Measurements from ENCODE around the gene SEPTIN2.
A peak's percentile ranks its signal among the peaks of the same experiment; 100 is the strongest.
"Not testable (repeated sequence)": the region's sequence is repeated elsewhere in the genome, so short reads cannot be mapped to it uniquely, and the experiment has no call there.

SEPTIN2 gene

GRCh38 chr2:241279413-241279812 lies 36.3 kb upstream of the SEPTIN2 start:
- no peak overlapping the region for H3K4me3 Mint-ChIP-seq
- peaks cover 7% of the 10 kb centered on the region for H3K36me3 Mint-ChIP-seq
- H3K27ac Mint-ChIP-seq: no peak overlapping the region
- no peaks in the 10 kb centered on the region for H3K9me3 Mint-ChIP-seq
- H3K27me3 Mint-ChIP-seq: no peaks in the 10 kb centered on the region
- H3K4me1 Mint-ChIP-seq: peaks cover 49% of the 10 kb centered on the region

GRCh38 chr2:241279828-241280227 lies 35.9 kb upstream of the SEPTIN2 start:
- no peaks in the 10 kb centered on the region for H3K9me3 Mint-ChIP-seq
- H3K27me3 Mint-ChIP-seq: no peaks in the 10 kb centered on the region
- peaks cover 6% of the 10 kb centered on the region for H3K36me3 Mint-ChIP-seq
- H3K27ac Mint-ChIP-seq: no peak overlapping the region
- H3K4me3 Mint-ChIP-seq: no peak overlapping the region
- H3K4me1 Mint-ChIP-seq: peaks cover 48% of the 10 kb centered on the region

DNA sequence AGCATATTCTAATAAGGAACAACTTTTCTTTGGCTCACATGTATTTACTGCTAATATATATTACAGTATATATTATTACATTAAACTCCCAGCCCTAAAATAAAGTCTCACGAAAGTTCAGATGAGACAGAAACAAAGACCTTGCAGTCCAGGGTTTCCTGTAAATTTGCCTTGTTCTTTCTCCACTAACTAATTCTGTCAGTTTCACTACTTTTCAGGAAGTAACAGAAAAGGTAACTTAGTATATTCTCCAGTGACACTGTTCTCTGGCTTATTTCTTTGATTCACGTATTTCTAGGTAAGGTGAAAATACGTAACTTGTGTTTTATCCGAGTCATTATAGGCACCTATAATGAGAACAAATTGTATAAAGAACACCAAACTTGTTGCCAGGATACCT lies 35.4 kb upstream of the SEPTIN2 start:
- Mint-ChIP-seq H3K27ac (no peak overlapping the region), H3K4me1 (peaks cover 50% of the 10 kb centered on the region), H3K27me3 (no peaks in the 10 kb centered on the region), H3K4me3 (no peak overlapping the region), H3K9me3 (no peaks in the 10 kb centered on the region), H3K36me3 (peaks cover 4% of the 10 kb centered on the region)

DNA sequence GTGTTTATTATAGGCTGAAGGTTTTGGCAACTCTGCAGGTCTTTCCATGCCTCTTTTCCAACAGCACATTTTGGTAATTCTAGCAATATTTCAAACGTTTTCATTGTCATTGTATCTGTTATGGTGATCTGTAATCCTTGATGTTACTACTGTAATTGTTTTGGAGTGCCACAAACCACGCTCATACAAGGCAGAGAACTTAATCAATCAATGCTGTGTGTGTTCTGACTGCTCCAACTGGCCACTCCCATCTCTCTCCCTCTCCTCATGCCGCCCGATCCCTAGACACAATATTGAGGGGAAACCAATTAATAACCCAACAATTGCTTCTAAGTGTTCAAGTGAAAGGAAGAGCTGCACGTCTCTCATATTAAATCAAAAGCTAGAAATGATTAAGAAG lies 33.2 kb upstream of the SEPTIN2 start:
- H3K4me3 Mint-ChIP-seq: no peak overlapping the region
- no peaks in the 10 kb centered on the region for H3K9me3 Mint-ChIP-seq
- H3K4me1 Mint-ChIP-seq: peaks cover 53% of the 10 kb centered on the region
- no peaks in the 10 kb centered on the region for H3K27me3 Mint-ChIP-seq
- no peaks in the 10 kb centered on the region for H3K36me3 Mint-ChIP-seq
- peak overlapping the region; percentile 43 for H3K27ac Mint-ChIP-seq

DNA sequence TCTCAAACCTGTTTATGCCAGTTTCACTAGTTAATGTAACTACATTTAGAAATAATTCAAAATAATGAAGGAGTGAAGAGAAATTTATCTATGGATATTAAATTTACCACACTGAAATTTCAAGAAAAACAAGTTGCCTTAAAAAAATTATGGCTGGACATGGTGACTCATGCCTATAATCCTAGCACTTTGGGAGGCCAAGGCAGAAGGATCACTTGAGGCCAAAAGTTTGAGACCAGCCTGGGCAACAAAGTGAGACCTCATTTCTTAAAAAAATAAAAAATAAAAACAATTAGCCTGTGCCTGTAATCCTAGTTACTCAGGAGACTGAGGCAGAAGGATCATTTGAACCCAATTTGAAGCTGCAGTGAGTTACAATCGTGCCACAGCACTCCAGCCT lies 30.1 kb upstream of the SEPTIN2 start:
- Mint-ChIP-seq H3K27ac (no peak overlapping the region), H3K4me3 (no peak overlapping the region), H3K27me3 (no peaks in the 10 kb centered on the region), H3K4me1 (peaks cover 72% of the 10 kb centered on the region), H3K36me3 (peaks cover 4% of the 10 kb centered on the region), H3K9me3 (no peaks in the 10 kb centered on the region)

DNA sequence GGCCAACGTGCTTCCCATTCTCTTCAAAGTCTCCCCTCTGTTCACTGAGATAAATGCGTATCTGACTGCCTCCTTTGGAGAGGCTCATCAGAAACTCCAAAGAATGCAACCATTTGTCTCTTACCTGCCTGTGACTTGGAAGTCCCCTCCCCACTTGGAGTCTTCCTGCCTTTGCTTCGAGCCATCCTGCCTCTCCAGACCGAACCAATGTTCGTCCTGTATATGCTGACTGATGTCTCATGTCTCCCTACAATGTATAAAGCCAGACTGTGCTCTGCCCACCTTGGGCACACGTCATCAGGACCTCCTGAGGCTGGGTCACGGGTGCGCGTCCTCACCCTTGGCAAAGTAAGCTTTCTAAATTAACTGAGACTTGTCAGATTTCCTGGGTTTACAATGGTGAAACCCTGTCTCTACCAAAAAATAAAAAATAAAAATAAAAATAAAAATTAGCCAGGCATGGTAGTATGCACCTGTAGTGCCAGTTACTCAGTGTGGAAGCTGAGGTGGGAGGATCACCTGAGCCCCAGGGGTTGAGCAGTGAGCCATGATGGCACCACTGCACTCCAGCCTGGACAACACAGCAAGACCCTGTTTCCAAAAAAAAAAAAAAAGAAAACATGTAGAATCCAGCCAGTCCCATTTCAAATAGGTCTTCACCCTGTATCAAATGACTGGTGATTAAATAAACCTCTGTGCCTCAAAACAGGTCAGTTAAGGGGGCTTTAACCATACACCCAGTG lies 29.2 kb upstream of the SEPTIN2 start:
- Mint-ChIP-seq H3K9me3 (no peaks in the 10 kb centered on the region), H3K4me3 (no peak overlapping the region), H3K27ac (no peak overlapping the region), H3K4me1 (peaks cover 78% of the 10 kb centered on the region), H3K36me3 (peaks cover 4% of the 10 kb centered on the region), H3K27me3 (no peaks in the 10 kb centered on the region)

DNA sequence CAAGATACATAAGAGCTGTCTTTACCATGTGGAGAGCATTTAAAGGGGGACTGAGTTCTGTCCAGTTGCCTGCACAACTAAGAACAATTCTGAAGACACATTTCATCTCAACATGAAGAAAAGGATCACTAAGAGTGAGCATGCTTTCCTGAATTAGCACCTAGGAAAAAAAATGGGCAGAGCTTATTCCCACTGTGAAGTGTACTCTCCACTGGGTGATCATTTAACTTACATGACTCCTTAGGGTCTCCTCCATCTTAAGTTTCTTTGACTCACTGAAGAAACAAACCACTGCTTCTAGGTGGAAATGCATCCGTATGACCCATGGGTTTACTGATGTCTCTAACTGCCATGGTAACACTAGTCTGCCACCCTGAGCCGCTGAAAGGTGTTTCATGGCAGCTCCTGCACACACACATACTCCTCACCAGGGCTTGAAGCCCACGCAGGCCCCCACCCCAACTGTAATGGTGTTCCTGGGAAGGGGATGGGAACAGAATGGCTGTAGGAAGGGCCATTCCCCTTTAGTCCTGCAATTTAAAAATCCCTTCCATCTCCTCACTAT lies 27.3 kb upstream of the SEPTIN2 start:
- no peak overlapping the region for H3K27ac Mint-ChIP-seq
- H3K4me3 Mint-ChIP-seq: no peak overlapping the region
- H3K9me3 Mint-ChIP-seq: no peaks in the 10 kb centered on the region
- no peaks in the 10 kb centered on the region for H3K27me3 Mint-ChIP-seq
- H3K36me3 Mint-ChIP-seq: peaks cover 4% of the 10 kb centered on the region
- peaks cover 79% of the 10 kb centered on the region for H3K4me1 Mint-ChIP-seq

DNA sequence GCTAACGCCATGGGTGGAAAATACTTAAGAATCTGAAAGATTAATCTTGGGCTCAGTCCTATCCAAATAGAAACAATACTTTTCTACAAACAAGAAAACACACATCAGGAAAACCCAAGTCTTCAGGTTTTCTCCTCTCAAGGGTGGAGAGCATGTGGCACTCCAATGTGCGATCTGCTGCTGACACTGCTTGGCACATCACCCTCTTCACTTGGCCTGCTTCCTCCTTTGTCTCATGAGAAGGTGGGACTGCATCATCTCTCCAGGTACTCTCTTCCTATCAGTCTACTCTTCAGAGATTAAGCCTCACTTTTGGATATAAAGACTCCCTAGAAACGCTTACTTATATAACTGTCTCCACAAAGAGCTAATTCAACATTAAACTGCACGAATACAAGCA lies 26.7 kb upstream of the SEPTIN2 start:
- Mint-ChIP-seq H3K4me3 (no peak overlapping the region), H3K4me1 (peaks cover 79% of the 10 kb centered on the region), H3K9me3 (no peaks in the 10 kb centered on the region), H3K27ac (no peak overlapping the region), H3K27me3 (no peaks in the 10 kb centered on the region), H3K36me3 (peaks cover 4% of the 10 kb centered on the region)

- Mint-ChIP-seq H3K4me1 (peaks cover 78% of the 10 kb centered on the region), H3K27ac (no peak overlapping the region), H3K27me3 (no peaks in the 10 kb centered on the region), H3K9me3 (no peaks in the 10 kb centered on the region), H3K4me3 (no peak overlapping the region), H3K36me3 (peaks cover 4% of the 10 kb centered on the region)
Measured at GRCh38 chr2:241289597-241289996, 26.1 kb upstream of the SEPTIN2 start.

DNA sequence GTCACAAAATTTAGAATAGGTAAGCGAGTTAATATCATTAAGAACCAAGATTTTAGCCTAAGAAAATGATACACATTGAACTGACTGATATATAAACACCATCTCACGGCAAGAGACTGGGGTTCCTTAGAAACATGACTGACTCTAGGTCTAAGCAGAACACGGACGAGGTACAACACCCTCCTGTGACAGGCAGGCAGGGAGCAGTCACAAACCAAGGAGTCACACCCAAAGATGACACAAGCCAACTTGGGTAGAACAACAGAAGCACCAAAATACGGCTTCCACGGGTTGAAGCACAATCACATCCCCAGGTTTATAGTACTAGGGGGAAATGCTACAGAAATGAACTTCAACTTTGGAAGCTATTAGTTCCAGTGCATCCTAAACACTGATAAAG lies 24.6 kb upstream of the SEPTIN2 start:
- Mint-ChIP-seq H3K9me3 (no peaks in the 10 kb centered on the region), H3K27me3 (no peaks in the 10 kb centered on the region)

GRCh38 chr2:241291977-241292376 lies 23.7 kb upstream of the SEPTIN2 start:
- Mint-ChIP-seq H3K27ac (no peak overlapping the region), H3K4me3 (no peak overlapping the region), H3K27me3 (no peaks in the 10 kb centered on the region), H3K4me1 (peaks cover 82% of the 10 kb centered on the region), H3K36me3 (peaks cover 7% of the 10 kb centered on the region), H3K9me3 (no peaks in the 10 kb centered on the region)

More for the DNA sequence above, 24.6 kb upstream of the SEPTIN2 start:
- Mint-ChIP-seq H3K4me3 (no peak overlapping the region), H3K4me1 (peaks cover 78% of the 10 kb centered on the region), H3K36me3 (peaks cover 4% of the 10 kb centered on the region), H3K27ac (no peak overlapping the region)

- not testable (repeated sequence) for H3K4me3 Mint-ChIP-seq, H3K27ac Mint-ChIP-seq, H3K36me3 Mint-ChIP-seq, H3K9me3 Mint-ChIP-seq, H3K27me3 Mint-ChIP-seq
- peaks cover 83% of the 10 kb centered on the region for H3K4me1 Mint-ChIP-seq
Measured at GRCh38 chr2:241293378-241293797, 22.3 kb upstream of the SEPTIN2 start.

GRCh38 chr2:241295326-241296095 lies 20.2 kb upstream of the SEPTIN2 start:
- peaks cover 83% of the 10 kb centered on the region for H3K4me1 Mint-ChIP-seq
- no peak overlapping the region for H3K27ac Mint-ChIP-seq
- no peaks in the 10 kb centered on the region for H3K9me3 Mint-ChIP-seq
- H3K4me3 Mint-ChIP-seq: no peak overlapping the region
- H3K36me3 Mint-ChIP-seq: peaks cover 7% of the 10 kb centered on the region
- H3K27me3 Mint-ChIP-seq: no peaks in the 10 kb centered on the region

DNA sequence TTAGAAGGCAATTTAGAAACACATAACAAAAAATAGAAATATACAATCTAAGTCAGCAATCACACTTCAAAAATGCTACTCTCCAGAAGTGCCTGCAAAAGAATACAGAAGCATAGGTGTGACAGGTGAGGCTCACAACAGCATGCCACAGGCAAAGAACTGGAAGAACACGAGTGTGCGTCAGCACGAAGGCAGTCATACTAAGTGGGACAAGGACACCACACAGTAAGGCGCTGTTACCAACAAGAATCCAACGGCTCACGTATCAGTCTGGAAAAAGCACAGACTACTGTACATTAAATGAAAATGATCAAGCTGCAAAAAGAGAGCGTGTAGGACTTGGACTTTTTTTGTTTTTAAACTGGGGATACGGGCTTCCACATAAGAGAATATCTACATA lies 19.0 kb upstream of the SEPTIN2 start:
- H3K9me3 Mint-ChIP-seq: no peaks in the 10 kb centered on the region
- peak overlapping the region; percentile 6 for H3K4me3 Mint-ChIP-seq
- H3K4me1 Mint-ChIP-seq: peaks cover 73% of the 10 kb centered on the region
- H3K36me3 Mint-ChIP-seq: peaks cover 7% of the 10 kb centered on the region
- H3K27ac Mint-ChIP-seq: no peak overlapping the region
- no peaks in the 10 kb centered on the region for H3K27me3 Mint-ChIP-seq

- H3K4me1 Mint-ChIP-seq: peaks cover 72% of the 10 kb centered on the region
- no peaks in the 10 kb centered on the region for H3K27me3 Mint-ChIP-seq
- H3K9me3 Mint-ChIP-seq: no peaks in the 10 kb centered on the region
- H3K36me3 Mint-ChIP-seq: peaks cover 7% of the 10 kb centered on the region
- peak overlapping the region; percentile 87 for H3K27ac Mint-ChIP-seq
- peak overlapping the region; percentile 82 for H3K4me3 Mint-ChIP-seq
Measured at GRCh38 chr2:241298673-241299072, 17.1 kb upstream of the SEPTIN2 start.

- Mint-ChIP-seq H3K27me3 (no peaks in the 10 kb centered on the region), H3K27ac (peak overlapping the region; percentile 30), H3K4me1 (peaks cover 75% of the 10 kb centered on the region), H3K36me3 (peaks cover 7% of the 10 kb centered on the region), H3K9me3 (no peaks in the 10 kb centered on the region), H3K4me3 (peak overlapping the region; percentile 52)
Measured at GRCh38 chr2:241300000-241300399, 15.7 kb upstream of the SEPTIN2 start.
